ENCODE measurements around the gene HELB. TPM values are rescaled to one million over a fixed set of nuclear protein-coding genes. Genes with fewer than 3 reads are reported as not detected.

Gene HELB
- polyA plus RNA-seq, 1 donor from 2014 or later, result 1.8 TPM

DNA sequence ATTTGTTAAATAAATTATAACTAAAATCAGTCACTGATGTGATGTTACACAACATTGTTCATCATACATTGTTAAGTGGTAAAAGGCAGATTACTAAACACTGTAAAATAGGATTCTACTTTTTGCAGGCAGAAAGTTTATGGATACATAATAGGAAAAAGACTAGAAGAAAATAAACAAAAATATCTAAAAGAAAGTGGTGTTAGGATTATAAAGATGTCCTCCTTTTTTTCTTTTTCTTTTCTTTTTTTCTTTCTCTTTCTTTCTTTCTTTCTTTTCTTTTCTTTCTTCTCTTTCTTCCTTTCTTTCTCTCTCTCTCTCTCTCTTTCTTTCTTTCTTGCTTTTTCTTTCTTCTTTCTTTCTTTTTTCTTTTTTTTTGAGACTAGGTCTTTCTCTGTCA lies 39.6 kb upstream of the HELB start:
- H3K27ac ChIP-seq (ENCODE audit: low read length), result no peak overlapping the region
- H3K36me3 ChIP-seq (ENCODE audit: insufficient read depth, low read length), result no peaks in the 10 kb centered on the region
- no peak overlapping the region for H3K4me3 ChIP-seq (ENCODE audit: low read length)
- no peak overlapping the region for H2AFZ ChIP-seq (ENCODE audit: low read depth, low read length)
- no peaks in the 10 kb centered on the region for H3K27me3 ChIP-seq (ENCODE audit: insufficient read depth, low read depth, low read length)
- H3K9me3 ChIP-seq (ENCODE audit: low read length), result no peaks in the 10 kb centered on the region
- no peaks in the 10 kb centered on the region for H4K20me1 ChIP-seq (ENCODE audit: insufficient read depth)
- no peaks in the 10 kb centered on the region for H3K9me2 ChIP-seq (ENCODE audit: insufficient read depth, low read length)
- H3F3A ChIP-seq (ENCODE audit: insufficient read depth, low read length, poor library complexity, severe bottlenecking), result no peaks in the 10 kb centered on the region
- H3K4me2 ChIP-seq (ENCODE audit: low read length), result no peak overlapping the region
- H3K79me2 ChIP-seq (replicated peaks; ENCODE audit: insufficient read depth, low read length), result no peaks in the 10 kb centered on the region
- no peak for TF ChIP-seq POLR2AphosphoS5 (IDR thresholded peaks at IDR 0.05)
- TF ChIP-seq SMC3 (conservative IDR thresholded peaks at IDR 0.05; ENCODE audit: poor library complexity), result no peak
- no peak for TF ChIP-seq EP300 (conservative IDR thresholded peaks at IDR 0.05; ENCODE audit: poor library complexity, severe bottlenecking)
- TF ChIP-seq RAD21 (conservative IDR thresholded peaks at IDR 0.05), result no peak
- TF ChIP-seq, protein P1, sequence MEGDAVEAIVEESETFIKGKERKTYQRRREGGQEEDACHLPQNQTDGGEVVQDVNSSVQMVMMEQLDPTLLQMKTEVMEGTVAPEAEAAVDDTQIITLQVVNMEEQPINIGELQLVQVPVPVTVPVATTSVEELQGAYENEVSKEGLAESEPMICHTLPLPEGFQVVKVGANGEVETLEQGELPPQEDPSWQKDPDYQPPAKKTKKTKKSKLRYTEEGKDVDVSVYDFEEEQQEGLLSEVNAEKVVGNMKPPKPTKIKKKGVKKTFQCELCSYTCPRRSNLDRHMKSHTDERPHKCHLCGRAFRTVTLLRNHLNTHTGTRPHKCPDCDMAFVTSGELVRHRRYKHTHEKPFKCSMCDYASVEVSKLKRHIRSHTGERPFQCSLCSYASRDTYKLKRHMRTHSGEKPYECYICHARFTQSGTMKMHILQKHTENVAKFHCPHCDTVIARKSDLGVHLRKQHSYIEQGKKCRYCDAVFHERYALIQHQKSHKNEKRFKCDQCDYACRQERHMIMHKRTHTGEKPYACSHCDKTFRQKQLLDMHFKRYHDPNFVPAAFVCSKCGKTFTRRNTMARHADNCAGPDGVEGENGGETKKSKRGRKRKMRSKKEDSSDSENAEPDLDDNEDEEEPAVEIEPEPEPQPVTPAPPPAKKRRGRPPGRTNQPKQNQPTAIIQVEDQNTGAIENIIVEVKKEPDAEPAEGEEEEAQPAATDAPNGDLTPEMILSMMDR (IDR thresholded peaks at IDR 0.05; ENCODE audit: poor library complexity, severe bottlenecking), result no peak
- TF ChIP-seq EZH2 (IDR thresholded peaks at IDR 0.05; ENCODE audit: borderline replicate concordance, insufficient read depth, low read length, poor library complexity, severe bottlenecking), result no peak
- TF ChIP-seq MXI1 (conservative IDR thresholded peaks at IDR 0.05; ENCODE audit: poor library complexity, severe bottlenecking), result no peak
- no peak for TF ChIP-seq TAF1 (IDR thresholded peaks at IDR 0.05; ENCODE audit: low read depth)
- TF ChIP-seq, protein P2, sequence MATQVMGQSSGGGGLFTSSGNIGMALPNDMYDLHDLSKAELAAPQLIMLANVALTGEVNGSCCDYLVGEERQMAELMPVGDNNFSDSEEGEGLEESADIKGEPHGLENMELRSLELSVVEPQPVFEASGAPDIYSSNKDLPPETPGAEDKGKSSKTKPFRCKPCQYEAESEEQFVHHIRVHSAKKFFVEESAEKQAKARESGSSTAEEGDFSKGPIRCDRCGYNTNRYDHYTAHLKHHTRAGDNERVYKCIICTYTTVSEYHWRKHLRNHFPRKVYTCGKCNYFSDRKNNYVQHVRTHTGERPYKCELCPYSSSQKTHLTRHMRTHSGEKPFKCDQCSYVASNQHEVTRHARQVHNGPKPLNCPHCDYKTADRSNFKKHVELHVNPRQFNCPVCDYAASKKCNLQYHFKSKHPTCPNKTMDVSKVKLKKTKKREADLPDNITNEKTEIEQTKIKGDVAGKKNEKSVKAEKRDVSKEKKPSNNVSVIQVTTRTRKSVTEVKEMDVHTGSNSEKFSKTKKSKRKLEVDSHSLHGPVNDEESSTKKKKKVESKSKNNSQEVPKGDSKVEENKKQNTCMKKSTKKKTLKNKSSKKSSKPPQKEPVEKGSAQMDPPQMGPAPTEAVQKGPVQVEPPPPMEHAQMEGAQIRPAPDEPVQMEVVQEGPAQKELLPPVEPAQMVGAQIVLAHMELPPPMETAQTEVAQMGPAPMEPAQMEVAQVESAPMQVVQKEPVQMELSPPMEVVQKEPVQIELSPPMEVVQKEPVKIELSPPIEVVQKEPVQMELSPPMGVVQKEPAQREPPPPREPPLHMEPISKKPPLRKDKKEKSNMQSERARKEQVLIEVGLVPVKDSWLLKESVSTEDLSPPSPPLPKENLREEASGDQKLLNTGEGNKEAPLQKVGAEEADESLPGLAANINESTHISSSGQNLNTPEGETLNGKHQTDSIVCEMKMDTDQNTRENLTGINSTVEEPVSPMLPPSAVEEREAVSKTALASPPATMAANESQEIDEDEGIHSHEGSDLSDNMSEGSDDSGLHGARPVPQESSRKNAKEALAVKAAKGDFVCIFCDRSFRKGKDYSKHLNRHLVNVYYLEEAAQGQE (IDR thresholded peaks at IDR 0.05; ENCODE audit: borderline replicate concordance), result no peak
- no peak overlapping the region for H3K9ac ChIP-seq (ENCODE audit: low read length)

DNA sequence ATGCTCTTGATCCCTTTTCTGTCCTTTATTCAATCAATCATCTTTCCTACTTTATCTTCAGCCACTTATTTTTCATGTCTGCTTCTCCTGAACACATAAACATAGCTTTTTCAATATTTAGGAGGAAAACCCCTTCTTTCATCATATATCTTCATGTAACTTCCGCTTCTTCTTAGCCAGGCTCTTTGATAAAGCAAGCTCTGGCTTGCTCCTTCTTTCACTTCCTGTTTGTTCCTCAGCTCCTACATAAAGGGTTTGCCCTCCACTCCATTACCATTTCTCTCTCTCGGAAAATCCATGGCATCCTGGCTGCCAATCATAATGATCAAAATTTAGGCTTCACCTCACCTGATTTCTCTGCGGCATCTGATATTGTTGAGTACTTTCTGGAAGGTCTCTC lies 33.7 kb upstream of the HELB start:
- H3K79me2 ChIP-seq (replicated peaks; ENCODE audit: insufficient read depth, low read length), result no peaks in the 10 kb centered on the region
- TF ChIP-seq, protein P2 (IDR thresholded peaks at IDR 0.05; ENCODE audit: borderline replicate concordance), result no peak
- no peak for TF ChIP-seq EZH2 (IDR thresholded peaks at IDR 0.05; ENCODE audit: borderline replicate concordance, insufficient read depth, low read length, poor library complexity, severe bottlenecking)
- no peak for TF ChIP-seq TAF1 (IDR thresholded peaks at IDR 0.05; ENCODE audit: low read depth)
- TF ChIP-seq SMC3 (conservative IDR thresholded peaks at IDR 0.05; ENCODE audit: poor library complexity), result no peak
- no peak for TF ChIP-seq MXI1 (conservative IDR thresholded peaks at IDR 0.05; ENCODE audit: poor library complexity, severe bottlenecking)
- no peak for TF ChIP-seq RAD21 (conservative IDR thresholded peaks at IDR 0.05)
- no peak for TF ChIP-seq POLR2AphosphoS5 (IDR thresholded peaks at IDR 0.05)
- TF ChIP-seq, protein P1 (IDR thresholded peaks at IDR 0.05; ENCODE audit: poor library complexity, severe bottlenecking), result no peak
- no peak for TF ChIP-seq EP300 (conservative IDR thresholded peaks at IDR 0.05; ENCODE audit: poor library complexity, severe bottlenecking)
- H3K36me3 ChIP-seq (ENCODE audit: insufficient read depth, low read length), result no peaks in the 10 kb centered on the region
- no peaks in the 10 kb centered on the region for H3K9me3 ChIP-seq (ENCODE audit: low read length)
- H3K9ac ChIP-seq (ENCODE audit: low read length), result no peak overlapping the region
- no peak overlapping the region for H3K4me2 ChIP-seq (ENCODE audit: low read length)
- no peaks in the 10 kb centered on the region for H3K9me2 ChIP-seq (ENCODE audit: insufficient read depth, low read length)
- no peaks in the 10 kb centered on the region for H3K27me3 ChIP-seq (ENCODE audit: insufficient read depth, low read depth, low read length)
- H3K27ac ChIP-seq (ENCODE audit: low read length), result no peak overlapping the region
- no peak overlapping the region for H2AFZ ChIP-seq (ENCODE audit: low read depth, low read length)
- H3F3A ChIP-seq (ENCODE audit: insufficient read depth, low read length, poor library complexity, severe bottlenecking), result no peaks in the 10 kb centered on the region
- no peak overlapping the region for H3K4me3 ChIP-seq (ENCODE audit: low read length)
- no peaks in the 10 kb centered on the region for H4K20me1 ChIP-seq (ENCODE audit: insufficient read depth)
